H9 (cell line): ENCODE data around the gene DNAJB6. TPM values are rescaled to one million over a fixed set of nuclear protein-coding genes. Genes with fewer than 3 reads are reported as not detected.

ENCODE experiments used
- DNase-seq: peaks from one replicate; pipeline ENCODE4 v3.0.0-alpha.2; 2017
- H2AFZ ChIP-seq: one replicate; pipeline ENCODE4 v1.6.1; 2013; ENCODE audit warnings: mild to moderate bottlenecking, low read length, control low read depth, moderate library complexity
- H2AK5ac ChIP-seq: 2 replicates; pipeline ENCODE4 v1.6.1; 2013; ENCODE audit warnings: low read length, control low read depth, mixed read lengths; ENCODE audit not compliant: insufficient read length
- H2BK120ac ChIP-seq: one replicate; pipeline ENCODE4 v1.6.1; 2013; ENCODE audit warnings: low read depth, mild to moderate bottlenecking, low read length, control low read depth, inconsistent platforms; ENCODE audit not compliant: poor library complexity, severe bottlenecking
- H2BK12ac ChIP-seq: 2 replicates; pipeline ENCODE4 v1.6.1; 2013; ENCODE audit warnings: low read length, control low read depth, mixed read lengths, low read depth; ENCODE audit not compliant: insufficient read length
- H2BK15ac ChIP-seq: 2 replicates; pipeline ENCODE4 v1.6.1; 2013; ENCODE audit warnings: low read depth, low read length, control low read depth
- H2BK20ac ChIP-seq: one replicate; pipeline ENCODE4 v1.6.1; 2013; ENCODE audit warnings: low read depth, mild to moderate bottlenecking, low read length, control low read depth, inconsistent platforms; ENCODE audit not compliant: poor library complexity, severe bottlenecking
- H2BK5ac ChIP-seq: 2 replicates; pipeline ENCODE4 v1.6.1; 2013; ENCODE audit warnings: low read length, control low read depth, mixed read lengths; ENCODE audit not compliant: insufficient read length
- H3K14ac ChIP-seq: 2 replicates; pipeline ENCODE4 v1.6.1; 2013; ENCODE audit warnings: low read length, control low read depth; ENCODE audit not compliant: insufficient read depth
- H3K18ac ChIP-seq: 2 replicates; pipeline ENCODE4 v1.6.1; 2013; ENCODE audit warnings: low read depth, mild to moderate bottlenecking, mixed read lengths, low read length, control low read depth; ENCODE audit not compliant: insufficient read length
- H3K23ac ChIP-seq: 2 replicates; pipeline ENCODE4 v1.6.1; 2013; ENCODE audit warnings: low read length, control low read depth, mixed read lengths, low read depth; ENCODE audit not compliant: insufficient read length
- H3K23me2 ChIP-seq: 2 replicates; pipeline ENCODE4 v1.6.1; 2013; ENCODE audit warnings: low read depth, mild to moderate bottlenecking, mixed read lengths, low read length, control low read depth; ENCODE audit not compliant: insufficient read length, poor library complexity, severe bottlenecking
- H3K27ac ChIP-seq: 2 replicates; pipeline ENCODE4 v1.5.1; 2013; ENCODE audit warnings: low read length, control low read depth, mixed read lengths, low read depth; ENCODE audit not compliant: insufficient read length
- H3K27me3 ChIP-seq: 2 replicates; pipeline ENCODE4 v1.6.1; 2013; ENCODE audit warnings: low read length, control low read depth, inconsistent platforms; ENCODE audit not compliant: insufficient read depth
- H3K4ac ChIP-seq: 2 replicates; pipeline ENCODE4 v1.6.1; 2013; ENCODE audit warnings: low read depth, mild to moderate bottlenecking, control low read depth, inconsistent platforms, low read length, moderate library complexity
- H3K4me1 ChIP-seq: 2 replicates; pipeline ENCODE4 v1.6.1; 2013; ENCODE audit warnings: low read length, control low read depth, inconsistent platforms; ENCODE audit not compliant: insufficient read depth
- H3K4me2 ChIP-seq: 2 replicates; pipeline ENCODE4 v1.6.1; 2013; ENCODE audit warnings: low read length, control low read depth, mixed read lengths; ENCODE audit not compliant: insufficient read length, insufficient read depth
- H3K56ac ChIP-seq: 2 replicates; pipeline ENCODE4 v1.6.1; 2013; ENCODE audit warnings: low read depth, mild to moderate bottlenecking, mixed read lengths, low read length, control low read depth; ENCODE audit not compliant: insufficient read length
- H3K79me1 ChIP-seq: 2 replicates; pipeline ENCODE4 v1.6.1; 2013; ENCODE audit warnings: low read depth, mild to moderate bottlenecking, moderate library complexity, low read length, control low read depth, inconsistent platforms; ENCODE audit not compliant: insufficient read depth, poor library complexity, severe bottlenecking
- H3K79me2 ChIP-seq: 2 replicates; pipeline ENCODE4 v1.6.1; 2013; ENCODE audit warnings: low read length, control low read depth, inconsistent platforms; ENCODE audit not compliant: insufficient read depth
- H3K9ac ChIP-seq: 2 replicates; pipeline ENCODE4 v1.6.1; 2013; ENCODE audit warnings: low read length, control low read depth, mixed read lengths; ENCODE audit not compliant: insufficient read length; ENCODE audit errors: extremely low read depth
- H3K9me3 ChIP-seq: one replicate; pipeline ENCODE4 v1.6.1; 2013; ENCODE audit warnings: low read depth, low read length, inconsistent platforms; ENCODE audit not compliant: control insufficient read depth
- H3T11ph ChIP-seq: one replicate; pipeline ENCODE4 v1.6.1; 2013; ENCODE audit warnings: mild to moderate bottlenecking, low read length, control low read depth, inconsistent platforms
- H4K20me1 ChIP-seq: one replicate; pipeline ENCODE4 v1.6.1; 2013; ENCODE audit not compliant: control insufficient read depth, insufficient read length, insufficient read depth
- H4K5ac ChIP-seq: 2 replicates; pipeline ENCODE4 v1.6.1; 2013; ENCODE audit warnings: low read depth, mild to moderate bottlenecking, mixed read lengths, low read length, control low read depth; ENCODE audit not compliant: insufficient read length
- H4K8ac ChIP-seq: replicated peaks from 2 replicates; pipeline ENCODE4 v1.6.1; 2013; ENCODE audit warnings: low read length, control low read depth, mixed read lengths, low read depth; ENCODE audit not compliant: insufficient read length
- H4K91ac ChIP-seq: 2 replicates; pipeline ENCODE4 v1.6.1; 2013; ENCODE audit warnings: low read depth, mild to moderate bottlenecking, moderate library complexity, mixed read lengths, low read length, control low read depth; ENCODE audit not compliant: insufficient read length
- H3K27ac Mint-ChIP-seq, 3 experiments: 2 replicates in 2 of 3; 3 replicates in 1 of 3; pipeline ENCODE4 v1.8.0; 2020 to 2021; ENCODE audit warnings: mixed read lengths in 3 of 3, mild to moderate bottlenecking in 1 of 3, moderate library complexity in 1 of 3
- H3K27me3 Mint-ChIP-seq: 2 replicates; pipeline ENCODE4 v1.8.0; 2021; ENCODE audit warnings: low read depth, mild to moderate bottlenecking, moderate library complexity, mixed read lengths
- H3K36me3 Mint-ChIP-seq, 3 experiments: 2 replicates in 2 of 3; 3 replicates in 1 of 3; pipeline ENCODE4 v1.8.0; 2020 to 2021; ENCODE audit warnings: low read depth in 3 of 3, mixed read lengths in 3 of 3; ENCODE audit not compliant: insufficient read depth in 1 of 3
- H3K4me1 Mint-ChIP-seq, 2 experiments: 2 replicates each; pipeline ENCODE4 v1.8.0; 2020; ENCODE audit warnings: mixed read lengths in 2 of 2
- H3K4me3 Mint-ChIP-seq, 2 experiments: 2 replicates in 1 of 2; 3 replicates in 1 of 2; pipeline ENCODE4 v1.8.0; 2020 to 2021; ENCODE audit warnings: mild to moderate bottlenecking in 2 of 2, mixed read lengths in 2 of 2, moderate library complexity in 1 of 2
- H3K9me3 Mint-ChIP-seq, 2 experiments: 2 replicates in 1 of 2; 3 replicates in 1 of 2; pipeline ENCODE4 v1.8.0; 2020; ENCODE audit warnings: mild to moderate bottlenecking in 2 of 2, mixed read lengths in 2 of 2, moderate library complexity in 1 of 2
- CTCF ChIP-seq: fragments of 200-600 bp; sonication (generic); conservative IDR thresholded peaks from 3 replicates; pipeline ENCODE4 v1.8.0; 2021; ENCODE audit warnings: antibody characterized with exemption, mild to moderate bottlenecking
- WGBS: extraction: QIAGEN DNeasy Blood & Tissue Kit; methylation state at CpG from one replicate; pipeline ENCODE4 v1.1.7; 2013; ENCODE audit warnings: missing lambda C conversion rate, low lambda C conversion rate, mixed read lengths; ENCODE audit not compliant: insufficient read length; ENCODE audit errors: extremely low coverage; 5-methylcytosine and 5-hydroxymethylcytosine counted together
- total RNA-seq: library from RNA; stranded (reverse); gene quantifications from 2 replicates; pipeline ENCODE4 v1.2.1, GENCODE V29; 2021

DNAJB6 gene
- total RNA-seq, 1 experiment from 2014 or later = 215 TPM

GRCh38 chr7:157358753-157359096 is 21.9 kb downstream of the DNAJB6 start:
- no peaks in the 10 kb centered on the region for H3K27me3 Mint-ChIP-seq
- Histone ChIP-seq H3K18ac (no peak overlapping the region), H4K20me1 (peaks cover 3% of the 10 kb centered on the region), H3K79me1 (peaks cover 3% of the 10 kb centered on the region), H2BK120ac (no peak overlapping the region), H4K8ac (no peak overlapping the region), H2BK15ac (no peak overlapping the region), H2BK20ac (no peak overlapping the region), H3K79me2 (peaks cover 87% of the 10 kb centered on the region), H3K4me1 (peaks cover 14% of the 10 kb centered on the region), H3K23ac (no peak overlapping the region), H2AFZ (no peak overlapping the region), H2AK5ac (no peak overlapping the region), H3K56ac (no peak overlapping the region), H3K14ac (no peak overlapping the region), H4K91ac (no peak overlapping the region), H3T11ph (no peak overlapping the region), H3K27me3 (no peaks in the 10 kb centered on the region), H4K5ac (no peak overlapping the region), H3K9ac (no peak overlapping the region), H3K23me2 (no peaks in the 10 kb centered on the region), H2BK5ac (no peak overlapping the region), H3K9me3 (no peaks in the 10 kb centered on the region), H3K27ac (no peak overlapping the region), H2BK12ac (no peak overlapping the region), H3K4ac (no peak overlapping the region), H3K4me2 (no peak overlapping the region)
- H3K27ac Mint-ChIP-seq = peak overlapping the region in 1 of 3 experiments; percentile 55; a peak in 1 of 7 replicates
- no peak overlapping the region; a peak in 1 of 5 replicates for H3K4me3 Mint-ChIP-seq
- H3K9me3 Mint-ChIP-seq = no peaks in the 10 kb centered on the region
- DNase-seq = no peak
- peaks cover 44 to 46% of the 10 kb centered on the region in 2 experiments for H3K4me1 Mint-ChIP-seq
- TF ChIP-seq CTCF = no peak
- H3K36me3 Mint-ChIP-seq = peaks cover 36 to 69% (median 66%) of the 10 kb centered on the region in 3 experiments; a peak in 6 of 7 replicates
- WGBS = no CpG with 5 or more reads among the region's 4 CpGs
